IMR-90 (cell line): ENCODE data around the gene ZG16.

ENCODE experiments used
- BHLHE40 ChIP-seq: fragments of 150-350 bp; IDR thresholded peaks from 2 replicates; pipeline ENCODE4 v1.6.1; 2016; ENCODE audit warnings: mild to moderate bottlenecking, low read depth, low read length
- CEBPB ChIP-seq: IDR thresholded peaks from 2 replicates; pipeline ENCODE4 v1.6.1; 2012; ENCODE audit warnings: low read depth, low read length, improper control_type of control experiment
- CHD1 ChIP-seq: IDR thresholded peaks from 2 replicates; pipeline ENCODE4 v1.6.1; 2012; ENCODE audit warnings: low read depth, low read length, improper control_type of control experiment
- MAZ ChIP-seq: IDR thresholded peaks from 2 replicates; pipeline ENCODE4 v1.6.1; 2012; ENCODE audit warnings: low read depth, mild to moderate bottlenecking, low read length, improper control_type of control experiment, moderate library complexity, borderline replicate concordance
- MXI1 ChIP-seq: IDR thresholded peaks from 2 replicates; pipeline ENCODE4 v1.6.1; 2012; ENCODE audit warnings: low read depth, mild to moderate bottlenecking, low read length, moderate library complexity, borderline replicate concordance
- NFE2L2 ChIP-seq: fragments of 150-350 bp; IDR thresholded peaks from 2 replicates; pipeline ENCODE4 v1.6.1; 2016; ENCODE audit warnings: low read depth, mild to moderate bottlenecking, low read length
- POLR2A ChIP-seq: IDR thresholded peaks from 2 replicates; pipeline ENCODE4 v1.6.1; 2012; ENCODE audit warnings: mild to moderate bottlenecking, low read depth, low read length
- RAD21 ChIP-seq: IDR thresholded peaks from 2 replicates; pipeline ENCODE4 v1.6.1; 2012; ENCODE audit warnings: low read length, improper control_type of control experiment
- RCOR1 ChIP-seq: IDR thresholded peaks from 2 replicates; pipeline ENCODE4 v1.6.1; 2012; ENCODE audit warnings: mild to moderate bottlenecking, low read length, improper control_type of control experiment; ENCODE audit not compliant: insufficient replicate concordance
- SMC3 ChIP-seq: fragments of 150-350 bp; IDR thresholded peaks from 2 replicates; pipeline ENCODE4 v1.6.1; 2016; ENCODE audit warnings: low read depth, mild to moderate bottlenecking, antibody characterized with exemption, low read length, moderate library complexity
- TF ChIP-seq, protein P1 (sequence below): conservative IDR thresholded peaks from 2 replicates; pipeline ENCODE4 v1.5.1; 2012; ENCODE audit warnings: mild to moderate bottlenecking, low read depth, low read length, improper control_type of control experiment
- TF ChIP-seq, protein P2 (sequence below): fragments of 150-350 bp; IDR thresholded peaks from 2 replicates; pipeline ENCODE4 v1.6.1; 2016; ENCODE audit warnings: low read depth, mild to moderate bottlenecking, low read length, moderate library complexity, borderline replicate concordance
- TF ChIP-seq, protein P3 (sequence below): fragments of 150-350 bp; IDR thresholded peaks from 2 replicates; pipeline ENCODE4 v1.6.1; 2017; ENCODE audit warnings: mild to moderate bottlenecking, antibody characterized with exemption, low read length, low read depth

DNA sequence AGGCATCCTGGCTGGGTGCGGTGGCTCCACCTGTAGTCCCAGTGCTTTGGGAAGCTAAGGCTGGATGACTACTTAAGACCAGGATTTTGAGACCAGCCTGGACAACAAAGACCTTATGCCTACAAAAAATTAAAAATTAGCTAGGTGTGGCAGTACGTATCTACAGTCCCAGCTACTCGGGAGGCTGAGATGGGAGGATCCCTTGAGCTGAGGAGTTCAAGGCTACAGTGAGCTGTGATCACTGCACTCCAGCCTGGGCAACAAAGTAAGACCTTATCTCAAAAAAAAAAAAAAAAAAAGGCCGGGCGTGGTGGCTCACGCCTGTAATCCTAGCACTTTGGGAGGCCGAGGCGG, 48.3 kb downstream of the ZG16 start:
- TF ChIP-seq, protein P1, sequence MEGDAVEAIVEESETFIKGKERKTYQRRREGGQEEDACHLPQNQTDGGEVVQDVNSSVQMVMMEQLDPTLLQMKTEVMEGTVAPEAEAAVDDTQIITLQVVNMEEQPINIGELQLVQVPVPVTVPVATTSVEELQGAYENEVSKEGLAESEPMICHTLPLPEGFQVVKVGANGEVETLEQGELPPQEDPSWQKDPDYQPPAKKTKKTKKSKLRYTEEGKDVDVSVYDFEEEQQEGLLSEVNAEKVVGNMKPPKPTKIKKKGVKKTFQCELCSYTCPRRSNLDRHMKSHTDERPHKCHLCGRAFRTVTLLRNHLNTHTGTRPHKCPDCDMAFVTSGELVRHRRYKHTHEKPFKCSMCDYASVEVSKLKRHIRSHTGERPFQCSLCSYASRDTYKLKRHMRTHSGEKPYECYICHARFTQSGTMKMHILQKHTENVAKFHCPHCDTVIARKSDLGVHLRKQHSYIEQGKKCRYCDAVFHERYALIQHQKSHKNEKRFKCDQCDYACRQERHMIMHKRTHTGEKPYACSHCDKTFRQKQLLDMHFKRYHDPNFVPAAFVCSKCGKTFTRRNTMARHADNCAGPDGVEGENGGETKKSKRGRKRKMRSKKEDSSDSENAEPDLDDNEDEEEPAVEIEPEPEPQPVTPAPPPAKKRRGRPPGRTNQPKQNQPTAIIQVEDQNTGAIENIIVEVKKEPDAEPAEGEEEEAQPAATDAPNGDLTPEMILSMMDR, result no peak
- TF ChIP-seq POLR2A (no peak), BHLHE40 (no peak), RAD21 (no peak), SMC3 (no peak), CHD1 (no peak), MXI1 (no peak), CEBPB (no peak), RCOR1 (no peak), NFE2L2 (no peak), MAZ (no peak)
- TF ChIP-seq, protein P2, sequence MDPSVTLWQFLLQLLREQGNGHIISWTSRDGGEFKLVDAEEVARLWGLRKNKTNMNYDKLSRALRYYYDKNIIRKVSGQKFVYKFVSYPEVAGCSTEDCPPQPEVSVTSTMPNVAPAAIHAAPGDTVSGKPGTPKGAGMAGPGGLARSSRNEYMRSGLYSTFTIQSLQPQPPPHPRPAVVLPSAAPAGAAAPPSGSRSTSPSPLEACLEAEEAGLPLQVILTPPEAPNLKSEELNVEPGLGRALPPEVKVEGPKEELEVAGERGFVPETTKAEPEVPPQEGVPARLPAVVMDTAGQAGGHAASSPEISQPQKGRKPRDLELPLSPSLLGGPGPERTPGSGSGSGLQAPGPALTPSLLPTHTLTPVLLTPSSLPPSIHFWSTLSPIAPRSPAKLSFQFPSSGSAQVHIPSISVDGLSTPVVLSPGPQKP, result no peak
- TF ChIP-seq, protein P3, sequence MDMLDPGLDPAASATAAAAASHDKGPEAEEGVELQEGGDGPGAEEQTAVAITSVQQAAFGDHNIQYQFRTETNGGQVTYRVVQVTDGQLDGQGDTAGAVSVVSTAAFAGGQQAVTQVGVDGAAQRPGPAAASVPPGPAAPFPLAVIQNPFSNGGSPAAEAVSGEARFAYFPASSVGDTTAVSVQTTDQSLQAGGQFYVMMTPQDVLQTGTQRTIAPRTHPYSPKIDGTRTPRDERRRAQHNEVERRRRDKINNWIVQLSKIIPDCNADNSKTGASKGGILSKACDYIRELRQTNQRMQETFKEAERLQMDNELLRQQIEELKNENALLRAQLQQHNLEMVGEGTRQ, result no peak
